Measurements from ENCODE around the gene PRDM16. TPM values are rescaled to one million over a fixed set of nuclear protein-coding genes. Genes with fewer than 3 reads are reported as not detected.
"Not testable (repeated sequence)": the region's sequence is repeated elsewhere in the genome, so short reads cannot be mapped to it uniquely, and the experiment has no call there.

Gene PRDM16
- total RNA-seq, 1 experiment from 2014 or later = 0.69 TPM

DNA sequence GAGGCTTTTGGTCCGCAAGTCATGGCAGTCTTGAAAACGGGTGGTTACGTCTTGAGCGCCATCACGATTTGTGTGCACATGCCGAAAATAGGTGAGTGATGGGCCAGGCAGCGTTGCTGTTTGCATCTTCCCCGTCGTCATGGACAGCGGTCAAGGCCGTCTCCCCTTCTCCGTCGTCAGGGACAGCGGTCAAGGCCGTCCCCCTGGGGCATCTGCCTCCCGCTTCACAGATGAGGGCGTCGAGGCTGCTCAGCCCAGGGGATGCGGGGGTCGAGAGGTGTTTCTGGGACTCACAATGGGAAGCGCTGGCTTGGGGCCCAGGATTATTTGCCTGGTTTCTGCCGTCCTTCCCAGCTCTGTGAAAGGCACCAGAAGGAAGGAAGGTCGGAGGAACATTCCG, 162.2 kb downstream of the PRDM16 start:
- DNase-seq = no peak
- no peak overlapping the region for H3K4me3 ChIP-seq (ENCODE audit: insufficient read depth, low read depth, low read length)
- H3K36me3 ChIP-seq (replicated peaks; ENCODE audit: control insufficient read depth, insufficient read depth, low read length) = no peaks in the 10 kb centered on the region
- no peaks in the 10 kb centered on the region for H3K27me3 ChIP-seq (ENCODE audit: control insufficient read depth, insufficient read depth, low read length)

DNA sequence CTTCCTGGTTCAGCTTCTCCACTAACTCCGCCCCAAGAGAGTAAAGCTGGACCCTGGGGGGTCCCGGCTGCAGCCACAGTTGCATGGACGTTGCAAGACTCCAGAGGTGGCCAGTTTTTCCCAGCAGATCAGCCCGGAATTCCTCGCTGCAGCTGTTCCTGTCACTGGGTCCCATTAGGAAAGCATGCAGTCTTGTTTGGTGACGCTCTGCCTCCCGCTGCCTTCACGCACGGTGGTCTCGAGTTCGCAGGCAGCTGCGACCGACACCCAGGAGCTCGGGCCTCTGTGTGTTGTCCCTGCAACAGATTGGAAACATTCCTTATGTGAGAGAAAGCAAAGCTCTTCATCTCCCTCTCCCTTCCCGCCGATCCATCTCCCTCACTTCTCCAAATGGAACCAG, 162.8 kb downstream of the PRDM16 start:
- no peak overlapping the region for H3K4me3 ChIP-seq (ENCODE audit: insufficient read depth, low read depth, low read length)

DNA sequence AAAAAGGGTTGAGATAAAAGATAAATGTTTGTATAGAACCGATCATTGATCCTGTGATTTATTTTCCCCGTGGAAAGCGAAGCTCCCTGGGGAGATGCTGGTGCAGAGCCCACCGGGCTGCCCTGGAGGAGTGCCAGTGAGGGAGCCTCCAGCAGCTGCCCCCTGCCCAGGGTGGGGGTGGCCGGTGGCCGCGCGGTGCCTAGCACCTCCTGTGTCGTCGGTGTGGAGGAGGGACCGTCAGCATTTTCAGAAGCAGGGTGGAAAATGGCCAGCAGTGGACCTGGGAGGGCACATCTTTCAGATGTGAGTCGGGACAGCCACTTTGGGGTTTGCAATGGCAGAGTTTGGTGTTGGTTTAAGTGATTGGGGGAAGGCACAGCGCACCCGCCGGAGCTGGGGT, 164.0 kb downstream of the PRDM16 start:
- Histone ChIP-seq H3K27me3 (ENCODE audit: control insufficient read depth, insufficient read depth, low read length) (no peaks in the 10 kb centered on the region), H3K4me3 (ENCODE audit: insufficient read depth, low read depth, low read length) (no peak overlapping the region), H3K36me3 (replicated peaks; ENCODE audit: control insufficient read depth, insufficient read depth, low read length) (no peaks in the 10 kb centered on the region)
- no peak for DNase-seq

More for the DNA sequence above, 162.8 kb downstream of the PRDM16 start:
- no peak for DNase-seq
- no peaks in the 10 kb centered on the region for H3K36me3 ChIP-seq (replicated peaks; ENCODE audit: control insufficient read depth, insufficient read depth, low read length)
- no peaks in the 10 kb centered on the region for H3K27me3 ChIP-seq (ENCODE audit: control insufficient read depth, insufficient read depth, low read length)

DNA sequence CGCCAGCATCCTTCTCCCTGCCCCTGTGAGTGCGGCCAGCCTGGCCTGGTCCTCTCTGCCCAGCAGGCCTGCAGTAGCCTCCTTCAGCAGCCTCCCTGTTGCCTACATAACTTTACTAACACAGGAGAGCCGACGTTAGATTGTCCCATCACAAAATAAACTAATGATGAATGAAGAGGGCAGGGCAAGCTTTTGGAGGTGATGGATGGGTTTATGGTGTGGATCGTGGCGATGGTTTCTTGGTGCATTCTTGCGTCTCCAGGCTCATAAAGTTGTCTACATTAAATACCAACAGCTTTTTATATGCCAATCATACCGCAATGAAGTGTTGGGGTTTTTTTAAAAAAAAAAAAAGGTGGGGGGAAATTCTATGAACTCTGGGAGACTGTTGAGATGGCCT, 164.5 kb downstream of the PRDM16 start:
- no peak for DNase-seq
- no peaks in the 10 kb centered on the region for H3K27me3 ChIP-seq (ENCODE audit: control insufficient read depth, insufficient read depth, low read length)
- H3K4me3 ChIP-seq (ENCODE audit: insufficient read depth, low read depth, low read length) = no peak overlapping the region
- no peaks in the 10 kb centered on the region for H3K36me3 ChIP-seq (replicated peaks; ENCODE audit: control insufficient read depth, insufficient read depth, low read length)

DNA sequence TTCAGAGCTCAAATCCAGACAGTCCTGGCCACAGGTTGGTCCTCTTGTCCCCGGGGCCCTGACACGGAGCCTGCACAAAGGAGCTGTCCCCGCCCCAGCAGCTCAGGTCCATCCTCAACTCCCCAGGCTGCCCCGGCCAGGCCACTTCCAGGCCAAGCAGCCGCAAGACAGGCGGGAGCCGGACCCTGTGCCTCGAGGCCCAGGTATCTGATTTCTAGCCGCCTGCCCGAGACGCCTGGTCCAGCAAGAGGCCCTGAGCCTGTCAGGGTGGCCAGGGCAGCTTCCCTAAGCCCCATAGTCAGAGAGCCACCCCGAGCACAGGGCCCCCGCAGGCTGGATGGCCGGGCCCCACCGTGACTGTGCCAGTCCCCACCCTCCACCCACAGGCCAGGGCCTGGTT, 165.3 kb downstream of the PRDM16 start:
- no peaks in the 10 kb centered on the region for H3K27me3 ChIP-seq (ENCODE audit: control insufficient read depth, insufficient read depth, low read length)

DNA sequence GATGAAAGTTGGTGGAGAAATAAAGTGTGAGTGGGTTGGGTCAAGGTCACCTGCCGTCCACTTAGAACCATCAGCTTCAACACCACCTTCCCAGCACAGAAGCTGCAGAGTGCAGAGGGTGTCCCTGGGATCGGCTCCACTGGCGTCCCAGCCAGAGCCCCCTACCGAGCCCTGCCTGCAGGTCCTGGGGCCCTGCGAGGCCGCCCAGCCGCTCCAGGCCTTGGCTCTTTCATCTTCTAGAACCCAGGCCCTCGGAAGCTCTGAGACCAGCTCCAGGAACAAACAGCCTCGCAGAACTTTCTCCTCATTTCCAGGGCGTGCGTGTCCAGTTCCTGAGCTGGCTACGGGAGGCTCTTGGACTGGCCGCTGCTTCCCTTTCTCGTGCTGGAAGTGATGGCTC, 166.0 kb downstream of the PRDM16 start:
- Histone ChIP-seq H3K4me3 (ENCODE audit: insufficient read depth, low read depth, low read length) (no peak overlapping the region), H3K27me3 (ENCODE audit: control insufficient read depth, insufficient read depth, low read length) (no peaks in the 10 kb centered on the region), H3K36me3 (replicated peaks; ENCODE audit: control insufficient read depth, insufficient read depth, low read length) (no peaks in the 10 kb centered on the region)
- no peak for DNase-seq

More for the DNA sequence above, 165.3 kb downstream of the PRDM16 start:
- no peaks in the 10 kb centered on the region for H3K36me3 ChIP-seq (replicated peaks; ENCODE audit: control insufficient read depth, insufficient read depth, low read length)
- no peak for DNase-seq
- no peak overlapping the region for H3K4me3 ChIP-seq (ENCODE audit: insufficient read depth, low read depth, low read length)

DNA sequence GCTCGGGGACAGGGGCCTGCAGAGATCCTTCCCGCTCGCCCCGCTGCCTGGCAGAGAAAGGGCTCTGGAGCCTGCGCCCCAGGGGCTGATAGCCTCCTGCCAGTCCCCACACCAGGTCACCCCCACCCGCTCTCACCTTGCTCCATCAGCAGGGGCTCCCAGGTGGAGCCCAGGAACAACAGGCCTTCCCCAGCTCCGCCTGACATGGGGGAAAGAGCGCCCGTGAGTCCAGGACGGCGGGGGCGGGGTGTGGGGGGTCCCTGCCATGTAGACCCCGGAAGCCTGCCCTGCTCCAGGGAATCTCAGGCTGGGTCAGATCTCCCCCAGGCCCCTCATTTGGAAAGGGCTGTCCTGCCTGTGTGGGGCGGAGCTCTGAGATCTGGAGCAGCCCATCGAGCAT, 166.5 kb downstream of the PRDM16 start:
- DNase-seq = peak; percentile 76
- H3K27me3 ChIP-seq (ENCODE audit: control insufficient read depth, insufficient read depth, low read length) = no peaks in the 10 kb centered on the region; the same call in 1 of the 2 replicates
- no peak overlapping the region for H3K4me3 ChIP-seq (ENCODE audit: insufficient read depth, low read depth, low read length)
- no peaks in the 10 kb centered on the region for H3K36me3 ChIP-seq (replicated peaks; ENCODE audit: control insufficient read depth, insufficient read depth, low read length)

DNA sequence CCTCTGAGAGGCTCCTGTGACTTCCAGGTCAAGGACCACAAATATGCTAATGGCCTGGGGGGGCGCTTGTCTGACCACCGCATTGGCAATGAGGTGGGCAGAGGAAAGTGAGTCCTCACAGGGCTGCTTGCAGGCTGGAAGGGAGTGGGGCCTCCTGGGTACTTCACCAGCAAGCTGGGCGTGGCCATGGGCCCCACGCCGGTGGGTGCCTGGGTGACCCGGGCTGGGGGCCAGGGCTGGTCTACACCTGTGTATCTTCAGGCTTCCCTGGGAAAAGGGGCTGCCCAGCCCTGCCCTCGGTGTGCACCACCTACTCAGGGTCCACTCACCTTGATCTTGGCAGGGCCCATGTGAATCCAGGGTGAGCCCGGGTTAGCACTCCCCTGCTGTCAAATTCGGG, 167.4 kb downstream of the PRDM16 start:
- DNase-seq = no peak
- Histone ChIP-seq H3K36me3 (replicated peaks; ENCODE audit: control insufficient read depth, insufficient read depth, low read length) (no peaks in the 10 kb centered on the region), H3K27me3 (ENCODE audit: control insufficient read depth, insufficient read depth, low read length) (no peaks in the 10 kb centered on the region; the same call in 1 of the 2 replicates), H3K4me3 (ENCODE audit: insufficient read depth, low read depth, low read length) (no peak overlapping the region)

DNA sequence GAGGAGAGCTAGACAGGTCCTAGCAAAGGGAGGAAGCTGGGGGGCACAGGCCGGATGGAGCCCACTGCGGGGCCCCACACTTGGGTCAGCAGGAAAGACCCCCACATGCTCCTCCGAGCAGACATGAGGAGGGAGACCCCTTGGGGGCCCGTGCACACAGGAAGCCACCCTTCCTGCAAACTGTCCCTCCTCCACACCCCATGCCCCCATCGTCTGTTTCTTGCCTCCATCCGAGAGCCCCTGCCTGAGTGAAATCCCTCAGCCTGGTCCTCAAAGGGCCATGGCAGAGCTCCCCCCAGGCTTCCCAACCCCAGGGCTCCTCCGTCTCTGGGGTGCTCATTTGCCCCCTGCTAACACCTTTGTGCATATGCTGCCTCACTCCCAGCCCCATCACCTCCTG, 168.0 kb downstream of the PRDM16 start:
- no peaks in the 10 kb centered on the region; the same call in 1 of the 2 replicates for H3K27me3 ChIP-seq (ENCODE audit: control insufficient read depth, insufficient read depth, low read length)
- H3K4me3 ChIP-seq (ENCODE audit: insufficient read depth, low read depth, low read length) = no peak overlapping the region
- no peak for DNase-seq
- H3K36me3 ChIP-seq (replicated peaks; ENCODE audit: control insufficient read depth, insufficient read depth, low read length) = no peaks in the 10 kb centered on the region

DNA sequence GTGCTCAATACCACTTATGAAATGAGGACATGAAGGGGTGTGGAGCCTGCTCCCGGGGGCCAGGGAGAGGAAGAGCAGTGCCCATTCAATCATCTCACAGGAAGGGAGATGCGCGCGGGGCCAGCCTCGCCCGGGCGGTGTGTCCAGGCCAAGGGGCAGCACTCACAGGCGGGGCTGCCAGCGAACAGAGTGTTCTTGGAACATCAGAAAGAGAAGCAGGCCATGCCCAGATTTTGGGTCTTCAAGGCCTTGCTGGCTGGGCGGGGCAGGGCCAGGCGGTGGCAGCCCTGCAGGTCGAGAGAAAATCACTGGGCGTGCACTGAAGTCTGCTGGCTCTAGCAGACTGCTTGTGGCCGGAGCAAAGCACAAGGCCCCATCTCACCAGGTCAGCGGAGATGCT, 168.6 kb downstream of the PRDM16 start:
- H3K36me3 ChIP-seq (replicated peaks; ENCODE audit: control insufficient read depth, insufficient read depth, low read length) = no peaks in the 10 kb centered on the region
- H3K4me3 ChIP-seq (ENCODE audit: insufficient read depth, low read depth, low read length) = no peak overlapping the region
- H3K27me3 ChIP-seq (ENCODE audit: control insufficient read depth, insufficient read depth, low read length) = no peaks in the 10 kb centered on the region; the same call in 1 of the 2 replicates
- no peak for DNase-seq

DNA sequence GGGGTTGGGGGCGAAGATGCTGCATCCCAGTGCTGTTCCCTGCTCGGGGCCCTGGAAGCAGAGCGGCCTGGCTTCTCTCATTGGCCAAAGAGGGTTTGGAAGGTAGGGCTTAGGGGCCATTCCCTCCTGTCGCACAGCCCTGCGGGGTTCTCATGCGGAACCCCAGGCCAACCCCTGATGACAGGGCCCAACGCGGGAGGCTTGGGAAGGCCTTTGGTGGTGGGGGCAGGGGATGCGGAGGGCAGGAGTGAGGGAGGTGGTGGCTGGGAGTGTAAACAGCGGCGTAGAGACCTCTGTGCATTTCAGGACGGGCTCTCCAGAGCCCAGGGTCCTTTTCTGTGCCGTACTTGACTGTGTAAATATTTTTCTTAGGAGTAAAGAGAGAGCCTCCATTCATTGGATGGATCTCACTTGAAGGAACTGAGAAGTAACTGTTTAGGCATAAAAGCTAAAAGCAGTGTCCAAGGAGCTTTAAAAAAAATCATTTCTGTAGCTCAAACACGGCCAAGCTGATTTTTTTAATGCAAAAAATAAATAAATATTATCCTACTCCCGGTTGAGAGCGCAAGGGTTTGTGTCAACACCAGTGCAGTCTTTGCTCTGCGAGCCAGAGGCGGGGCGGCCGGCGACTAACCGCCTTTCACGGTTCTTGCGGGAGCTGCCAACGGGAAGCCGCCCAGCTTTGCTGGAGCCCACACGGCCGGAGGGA, 169.1 kb downstream of the PRDM16 start:
- H3K27me3 ChIP-seq (ENCODE audit: control insufficient read depth, insufficient read depth, low read length) = no peaks in the 10 kb centered on the region; the same call in 1 of the 2 replicates
- no peak for DNase-seq
- no peak overlapping the region for H3K4me3 ChIP-seq (ENCODE audit: insufficient read depth, low read depth, low read length)
- no peaks in the 10 kb centered on the region for H3K36me3 ChIP-seq (replicated peaks; ENCODE audit: control insufficient read depth, insufficient read depth, low read length)

DNA sequence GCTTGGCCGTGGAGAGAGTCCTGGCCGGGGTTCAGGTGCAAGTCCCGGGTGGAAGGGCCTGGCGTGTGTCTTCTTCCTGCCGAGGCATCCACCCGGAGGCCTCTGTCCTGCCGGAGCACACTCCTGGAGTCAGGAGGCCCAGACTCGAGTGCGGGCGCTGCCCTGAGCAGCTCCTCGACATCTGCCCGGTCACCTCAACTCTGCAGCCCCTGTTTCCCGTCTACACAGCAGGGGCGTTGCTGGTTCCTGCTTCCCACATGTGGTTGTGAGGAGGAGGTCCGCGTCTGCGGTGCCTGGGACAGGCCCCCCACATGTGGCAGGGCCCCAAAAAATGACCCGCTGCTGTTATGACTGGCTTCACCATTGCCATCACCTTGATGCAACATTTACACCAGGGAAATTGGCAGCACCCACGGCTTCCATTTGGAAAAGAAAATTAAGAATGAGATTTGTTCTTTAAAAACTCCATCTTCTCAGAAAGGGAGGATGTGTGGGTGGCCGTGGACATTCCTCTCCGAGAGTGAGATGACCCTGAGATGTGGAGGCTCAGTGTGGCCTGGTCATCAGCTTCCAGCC, 169.8 kb downstream of the PRDM16 start:
- no peak for DNase-seq
- no peaks in the 10 kb centered on the region; the same call in 1 of the 2 replicates for H3K27me3 ChIP-seq (ENCODE audit: control insufficient read depth, insufficient read depth, low read length)
- H3K36me3 ChIP-seq (replicated peaks; ENCODE audit: control insufficient read depth, insufficient read depth, low read length) = no peaks in the 10 kb centered on the region
- no peak overlapping the region for H3K4me3 ChIP-seq (ENCODE audit: insufficient read depth, low read depth, low read length)

DNA sequence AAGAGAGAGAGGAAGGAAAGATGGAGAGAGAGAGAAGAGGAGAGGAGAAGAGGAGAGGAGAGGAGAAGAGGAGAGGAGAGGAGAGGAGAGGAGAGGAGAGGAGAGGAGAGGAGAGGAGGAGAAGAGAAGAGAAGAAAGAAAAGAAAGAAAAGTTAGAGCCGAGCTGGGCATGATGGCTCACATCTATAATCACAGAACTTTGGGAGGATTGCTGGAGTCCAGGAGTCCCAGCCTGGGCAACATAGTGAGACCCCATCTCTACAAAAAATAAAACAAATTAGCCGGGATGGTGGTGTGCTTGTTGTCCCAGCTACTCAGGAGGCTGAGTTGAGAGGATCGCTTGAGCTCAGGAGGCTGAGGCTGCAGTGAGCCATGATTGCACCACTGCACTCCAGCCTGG, 171.0 kb downstream of the PRDM16 start:
- not testable (repeated sequence) for H3K36me3 ChIP-seq (replicated peaks; ENCODE audit: control insufficient read depth, insufficient read depth, low read length); DNase-seq; H3K4me3 ChIP-seq (ENCODE audit: insufficient read depth, low read depth, low read length); H3K27me3 ChIP-seq (ENCODE audit: control insufficient read depth, insufficient read depth, low read length)

DNA sequence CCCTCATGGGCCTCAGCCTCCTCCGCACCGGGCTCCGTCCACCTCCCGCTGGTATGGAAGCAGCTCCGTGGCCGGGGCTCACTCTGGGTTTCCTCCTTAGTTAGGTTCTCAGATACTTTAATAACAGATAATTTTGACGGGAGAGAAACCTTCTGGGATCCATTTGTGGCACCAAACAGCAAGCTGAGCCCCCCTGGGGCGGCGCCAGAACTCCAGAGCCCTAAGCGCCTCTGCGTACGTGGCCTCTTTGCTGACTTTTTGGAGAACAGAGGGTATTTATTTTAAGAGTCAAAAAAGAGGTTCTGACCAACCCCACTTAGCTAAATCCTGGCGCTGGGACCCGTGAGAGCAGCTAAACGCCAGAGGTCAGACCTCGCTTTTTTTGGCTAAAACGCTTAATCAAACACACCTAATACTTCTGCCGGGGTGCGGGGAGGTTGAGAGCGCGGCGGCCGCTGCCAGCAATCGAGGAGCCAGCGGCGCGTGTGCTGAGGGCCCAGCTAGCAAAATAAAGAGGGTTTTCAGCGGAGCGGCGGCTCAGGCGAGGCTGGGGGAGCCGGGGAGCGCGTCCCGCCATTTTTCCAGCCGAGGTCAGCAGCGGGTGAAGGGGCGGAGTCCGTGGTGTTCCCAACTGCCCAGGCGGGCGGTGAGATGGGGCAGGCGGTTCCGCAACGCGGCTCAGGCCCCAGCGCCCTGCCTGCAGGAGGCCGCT, 171.7 kb downstream of the PRDM16 start:
- no peak overlapping the region for H3K4me3 ChIP-seq (ENCODE audit: insufficient read depth, low read depth, low read length)
- H3K27me3 ChIP-seq (ENCODE audit: control insufficient read depth, insufficient read depth, low read length) = no peaks in the 10 kb centered on the region; the same call in 1 of the 2 replicates
- H3K36me3 ChIP-seq (replicated peaks; ENCODE audit: control insufficient read depth, insufficient read depth, low read length) = no peaks in the 10 kb centered on the region
- DNase-seq = peak; percentile 92

DNA sequence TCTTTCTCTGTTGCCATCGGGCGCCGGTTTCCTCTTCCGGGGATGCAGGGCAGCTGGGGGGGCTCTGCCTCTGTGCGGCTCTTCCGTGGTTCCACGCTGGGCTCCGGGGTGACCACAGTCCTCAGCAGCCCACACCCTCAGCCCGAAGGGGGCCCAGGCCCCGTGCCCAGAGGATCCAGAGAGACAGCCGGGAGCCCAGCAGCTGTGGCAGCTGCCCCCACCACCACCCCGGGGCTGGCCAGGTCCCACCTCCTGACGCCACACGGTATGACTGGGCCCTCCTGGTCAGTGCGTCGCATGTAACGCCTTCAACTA, 172.2 kb downstream of the PRDM16 start:
- no peak overlapping the region for H3K4me3 ChIP-seq (ENCODE audit: insufficient read depth, low read depth, low read length)
- no peaks in the 10 kb centered on the region for H3K36me3 ChIP-seq (replicated peaks; ENCODE audit: control insufficient read depth, insufficient read depth, low read length)
- DNase-seq = no peak
- no peaks in the 10 kb centered on the region; the same call in 1 of the 2 replicates for H3K27me3 ChIP-seq (ENCODE audit: control insufficient read depth, insufficient read depth, low read length)

All from H7 (cell line).